HUES64 (cell line): Measurements from ENCODE around the gene TASOR2.

Experiments used
- H3K27ac ChIP-seq: 2 replicates; pipeline ENCODE4 v1.7.0; 2013; ENCODE audit warnings: low read depth, low read length, inconsistent platforms
- H3K27me3 ChIP-seq: 2 replicates; pipeline ENCODE4 v1.6.1; 2013; ENCODE audit warnings: mild to moderate bottlenecking, low read length; ENCODE audit not compliant: insufficient read depth
- H3K36me3 ChIP-seq: 2 replicates; pipeline ENCODE4 v1.6.1; 2013; ENCODE audit warnings: mild to moderate bottlenecking, low read length; ENCODE audit not compliant: insufficient read depth
- H3K4me1 ChIP-seq: 2 replicates; pipeline ENCODE4 v1.6.1; 2013; ENCODE audit warnings: mild to moderate bottlenecking, low read length, moderate library complexity; ENCODE audit not compliant: insufficient read depth
- H3K4me3 ChIP-seq: 2 replicates; pipeline ENCODE4 v1.5.1; 2013; ENCODE audit warnings: mild to moderate bottlenecking, low read length, moderate library complexity
- H3K9ac ChIP-seq: 2 replicates; pipeline ENCODE4 v1.6.1; 2013; ENCODE audit warnings: mild to moderate bottlenecking, low read depth, low read length
- H3K9me3 ChIP-seq: 2 replicates; pipeline ENCODE4 v1.6.1; 2013; ENCODE audit warnings: low read depth, low read length; ENCODE audit not compliant: insufficient read depth
- WGBS: fragments of 150-250, 120-280 bp; methylation state at CpG from one replicate; pipeline ENCODE4 v1.1.7; 2013; ENCODE audit warnings: missing lambda C conversion rate; 5-methylcytosine and 5-hydroxymethylcytosine counted together

Gene TASOR2

DNA sequence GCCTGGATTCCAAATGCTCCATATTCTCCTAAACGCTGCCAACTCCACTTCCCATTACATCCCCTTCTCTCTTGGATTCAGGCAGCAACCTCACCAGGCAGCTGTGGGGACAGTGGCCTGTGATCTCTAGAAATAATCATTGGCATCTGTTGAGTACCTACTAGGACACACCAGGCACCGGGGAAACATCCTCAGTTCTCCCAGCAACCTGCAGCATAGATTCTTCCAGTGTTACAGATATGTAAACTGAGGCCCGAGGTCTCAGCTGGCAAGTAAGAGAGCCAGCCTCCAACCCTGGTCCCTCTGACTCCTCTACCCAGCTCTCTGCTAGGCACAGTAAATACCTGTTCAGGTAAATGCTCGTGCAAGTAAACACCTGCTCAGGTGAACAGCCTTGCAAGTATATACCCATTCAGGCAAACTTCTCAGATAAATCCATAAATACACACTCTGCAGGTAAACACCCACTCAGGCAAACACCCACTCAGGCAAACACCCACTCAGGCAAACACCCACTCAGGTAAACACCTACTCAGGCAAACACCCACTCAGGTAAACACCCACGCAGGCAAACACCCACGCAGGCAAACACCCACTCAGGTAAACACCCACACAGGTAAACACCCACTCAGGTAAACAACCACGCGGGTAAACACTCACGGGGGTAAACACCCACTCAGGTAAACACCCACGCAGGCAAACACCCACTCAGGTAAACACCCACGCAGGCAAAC lies 37.0 kb upstream of the TASOR2 start:
- Histone ChIP-seq H3K27ac (no peak overlapping the region), H3K9me3 (no peaks in the 10 kb centered on the region), H3K9ac (no peak overlapping the region), H3K4me3 (no peak overlapping the region), H3K27me3 (no peaks in the 10 kb centered on the region), H3K36me3 (peaks cover 31% of the 10 kb centered on the region), H3K4me1 (no peaks in the 10 kb centered on the region)
- 92% methylated on average over 11 of the region's 11 CpGs for WGBS

DNA sequence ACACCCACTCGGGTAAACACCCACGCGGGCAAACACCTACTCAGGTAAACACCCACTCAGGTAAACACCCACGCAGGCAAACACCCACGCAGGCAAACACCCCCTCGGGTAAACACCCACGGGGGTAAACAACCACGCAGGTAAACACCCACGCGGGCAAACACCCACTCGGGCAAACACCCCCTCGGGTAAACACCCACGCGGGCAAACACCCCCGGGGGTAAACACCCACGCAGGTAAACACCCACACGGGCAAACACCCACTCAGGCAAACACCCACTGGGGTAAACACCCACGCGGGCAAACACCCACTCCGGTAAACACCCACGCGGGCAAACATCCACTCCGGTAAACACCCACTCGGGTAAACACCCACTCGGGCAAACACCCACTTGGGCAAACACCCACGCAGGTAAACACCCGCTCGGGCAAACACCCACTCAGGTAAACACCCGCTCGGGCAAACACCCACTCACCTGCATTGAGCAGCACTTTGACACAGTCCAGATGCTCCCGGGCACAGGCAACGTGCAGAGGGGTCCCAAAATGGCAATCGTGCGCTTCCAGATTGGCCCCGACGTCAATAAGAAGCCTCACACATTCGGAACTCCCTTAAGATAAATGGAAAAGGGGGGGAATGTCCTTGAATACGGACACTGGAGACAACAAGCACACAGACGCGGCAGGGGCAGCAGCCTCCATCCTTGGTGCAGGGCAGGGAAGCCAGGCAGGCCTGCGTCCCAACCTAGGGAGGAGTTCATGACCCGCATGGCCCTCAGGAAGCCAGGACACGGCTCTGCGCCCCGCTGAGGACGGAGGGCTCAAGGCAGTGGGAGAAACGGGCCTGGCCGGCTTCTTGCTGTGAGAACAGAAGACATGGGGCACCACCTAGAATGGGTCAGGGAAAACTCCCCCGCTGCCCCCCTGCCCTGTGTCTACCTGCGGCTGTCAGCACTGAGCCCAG lies 35.9 kb upstream of the TASOR2 start:
- peaks cover 27% of the 10 kb centered on the region for H3K36me3 ChIP-seq
- no peak overlapping the region for H3K9ac ChIP-seq
- no peak overlapping the region for H3K27ac ChIP-seq
- WGBS: 94% methylated on average over 50 of the region's 50 CpGs
- no peaks in the 10 kb centered on the region for H3K4me1 ChIP-seq
- no peaks in the 10 kb centered on the region for H3K27me3 ChIP-seq
- no peak overlapping the region for H3K4me3 ChIP-seq
- no peaks in the 10 kb centered on the region for H3K9me3 ChIP-seq

DNA sequence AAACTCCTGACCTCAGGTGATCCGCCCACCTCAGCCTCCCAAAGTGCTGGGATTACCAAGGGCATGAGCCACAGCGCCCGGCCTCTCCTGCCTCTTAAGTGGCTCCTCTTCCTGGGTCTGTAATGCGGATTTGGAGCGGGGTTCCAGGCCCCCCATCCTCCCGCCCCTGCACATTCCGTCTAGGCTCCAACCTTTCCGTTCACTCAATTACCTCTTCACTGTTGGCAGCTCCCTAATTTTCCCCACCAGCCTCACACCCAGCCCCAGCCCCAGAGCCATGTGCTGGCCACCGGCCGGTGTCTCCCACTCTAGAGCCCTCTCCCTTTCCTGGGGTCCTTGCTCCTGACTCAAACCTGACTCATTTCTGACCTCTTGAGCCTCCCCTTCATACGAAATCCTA lies 34.9 kb upstream of the TASOR2 start:
- Histone ChIP-seq H3K27ac (no peak overlapping the region), H3K4me3 (no peak overlapping the region), H3K27me3 (no peaks in the 10 kb centered on the region), H3K4me1 (no peaks in the 10 kb centered on the region), H3K9me3 (no peaks in the 10 kb centered on the region), H3K36me3 (peaks cover 22% of the 10 kb centered on the region), H3K9ac (no peak overlapping the region)
- WGBS: 92% methylated on average over 11 of the region's 11 CpGs

DNA sequence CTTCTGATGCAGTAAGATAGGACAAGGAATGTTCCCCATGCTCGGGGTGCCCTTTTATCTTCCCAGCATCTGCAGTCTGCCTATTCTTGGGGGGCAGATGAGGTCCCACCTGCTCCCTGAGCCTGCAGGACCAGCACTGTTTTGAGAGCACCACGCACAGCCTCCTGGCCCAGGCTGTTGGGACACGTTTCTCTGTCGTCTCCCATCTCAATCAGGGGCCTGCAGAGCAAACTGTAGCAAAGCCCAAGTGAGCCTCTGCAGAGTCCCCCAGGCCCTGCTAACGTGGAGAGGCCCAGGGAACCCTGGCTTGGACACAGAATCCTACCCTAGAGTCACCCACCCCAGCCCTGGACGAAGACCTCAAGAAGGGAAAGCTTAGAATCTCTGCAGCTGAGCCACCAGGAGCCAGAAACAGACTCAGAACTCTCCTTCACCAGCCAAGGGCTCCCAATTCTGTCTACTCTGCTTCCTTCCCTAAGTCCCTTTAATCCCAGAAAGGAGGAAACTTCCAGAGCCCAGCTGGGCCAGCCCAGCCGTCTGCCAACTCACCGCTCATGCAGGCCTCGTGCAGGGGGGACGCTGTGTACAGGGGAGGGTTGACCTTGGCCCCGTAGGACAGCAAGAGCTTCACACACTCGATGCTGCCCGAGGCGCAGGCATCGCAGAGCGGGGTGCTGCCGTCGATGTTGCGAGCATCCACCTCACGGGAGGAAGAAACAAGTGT lies 33.8 kb upstream of the TASOR2 start:
- 93% methylated on average over 20 of the region's 20 CpGs for WGBS
- H3K9me3 ChIP-seq: no peaks in the 10 kb centered on the region
- no peak overlapping the region for H3K27ac ChIP-seq
- no peaks in the 10 kb centered on the region for H3K4me1 ChIP-seq
- no peak overlapping the region for H3K9ac ChIP-seq
- no peaks in the 10 kb centered on the region for H3K27me3 ChIP-seq
- no peak overlapping the region for H3K4me3 ChIP-seq
- H3K36me3 ChIP-seq: peaks cover 22% of the 10 kb centered on the region

DNA sequence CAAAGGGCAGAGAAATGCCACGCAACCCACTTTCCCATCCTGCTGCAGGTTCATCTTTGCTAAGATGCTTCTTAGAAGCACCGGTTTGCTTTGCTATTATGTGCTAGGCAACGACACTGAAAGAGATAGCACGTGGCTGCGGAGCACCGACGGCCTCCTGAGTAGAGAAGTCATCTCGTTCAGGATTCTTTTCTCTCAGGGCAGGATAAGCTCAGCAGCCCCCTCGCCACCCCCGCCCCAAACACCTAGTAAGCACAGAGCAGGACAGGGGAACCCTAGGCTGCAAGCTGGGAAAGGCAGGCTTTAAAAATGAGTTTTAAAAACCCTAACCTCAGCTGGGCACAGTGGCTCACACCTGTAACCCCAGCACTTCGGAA lies 33.3 kb upstream of the TASOR2 start:
- no peak overlapping the region for H3K27ac ChIP-seq
- 93% methylated on average over 11 of the region's 11 CpGs for WGBS
- H3K9me3 ChIP-seq: no peaks in the 10 kb centered on the region
- H3K4me3 ChIP-seq: no peak overlapping the region
- H3K9ac ChIP-seq: no peak overlapping the region
- H3K36me3 ChIP-seq: peaks cover 22% of the 10 kb centered on the region
- H3K27me3 ChIP-seq: no peaks in the 10 kb centered on the region
- H3K4me1 ChIP-seq: no peaks in the 10 kb centered on the region

DNA sequence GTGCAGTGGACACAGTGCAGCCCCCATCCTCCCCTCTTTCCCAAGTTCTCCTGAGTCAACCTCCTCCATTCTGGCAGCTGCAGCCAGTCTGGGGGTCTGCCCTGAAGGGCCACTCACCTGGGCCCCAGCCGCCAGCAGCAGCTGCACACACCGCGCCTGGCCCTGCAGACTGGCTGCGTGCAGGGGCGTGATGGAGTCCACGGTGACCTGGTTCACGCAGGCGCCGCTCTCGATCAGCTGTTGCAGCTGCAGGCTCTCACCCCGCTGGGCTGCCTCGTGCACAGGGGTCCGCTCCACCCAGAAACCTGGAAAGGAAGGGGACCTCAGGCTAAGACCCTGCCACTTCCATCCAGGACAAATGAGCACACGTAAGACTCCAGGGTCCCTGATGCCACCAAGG lies 31.9 kb upstream of the TASOR2 start:
- WGBS: 97% methylated on average over 14 of the region's 14 CpGs
- Histone ChIP-seq H3K36me3 (peaks cover 13% of the 10 kb centered on the region), H3K27ac (no peak overlapping the region)

DNA sequence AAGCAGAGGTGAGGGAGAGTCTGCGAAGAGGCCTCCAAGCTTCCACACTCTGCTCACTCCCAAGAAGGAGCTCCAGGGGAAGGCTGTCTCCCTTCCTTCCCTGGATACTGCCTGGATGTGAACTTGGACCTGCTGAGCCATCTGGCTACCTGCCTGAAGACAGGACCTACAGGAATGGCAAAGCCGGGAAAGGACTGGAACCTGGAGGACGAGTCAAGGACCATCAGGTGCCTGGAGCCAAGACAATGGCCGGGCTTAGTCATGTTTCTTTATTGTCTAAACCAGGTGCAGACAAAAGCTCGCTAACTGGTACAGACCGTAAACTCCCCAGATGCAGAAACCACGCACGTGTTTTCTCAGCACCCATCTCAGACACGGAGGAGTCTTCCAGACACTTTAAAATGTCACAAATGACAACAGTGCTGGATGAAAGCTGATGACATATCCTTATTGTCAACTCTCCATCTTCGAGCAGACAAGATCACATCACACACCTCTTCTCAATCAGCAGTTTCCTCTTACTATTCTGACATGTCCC lies 30.4 kb upstream of the TASOR2 start:
- Histone ChIP-seq H3K27ac (no peak overlapping the region), H3K9me3 (no peaks in the 10 kb centered on the region), H3K36me3 (peaks cover 9% of the 10 kb centered on the region; the same call in 1 of the 2 replicates), H3K4me1 (peaks cover 5% of the 10 kb centered on the region; the same call in 1 of the 2 replicates), H3K27me3 (no peaks in the 10 kb centered on the region), H3K9ac (no peak overlapping the region), H3K4me3 (no peak overlapping the region)
- WGBS: 85% methylated on average over 10 of the region's 10 CpGs

More for the DNA sequence above, 31.9 kb upstream of the TASOR2 start:
- no peaks in the 10 kb centered on the region for H3K9me3 ChIP-seq
- no peak overlapping the region for H3K4me3 ChIP-seq
- no peak overlapping the region for H3K9ac ChIP-seq
- no peaks in the 10 kb centered on the region for H3K4me1 ChIP-seq
- H3K27me3 ChIP-seq: no peaks in the 10 kb centered on the region

DNA sequence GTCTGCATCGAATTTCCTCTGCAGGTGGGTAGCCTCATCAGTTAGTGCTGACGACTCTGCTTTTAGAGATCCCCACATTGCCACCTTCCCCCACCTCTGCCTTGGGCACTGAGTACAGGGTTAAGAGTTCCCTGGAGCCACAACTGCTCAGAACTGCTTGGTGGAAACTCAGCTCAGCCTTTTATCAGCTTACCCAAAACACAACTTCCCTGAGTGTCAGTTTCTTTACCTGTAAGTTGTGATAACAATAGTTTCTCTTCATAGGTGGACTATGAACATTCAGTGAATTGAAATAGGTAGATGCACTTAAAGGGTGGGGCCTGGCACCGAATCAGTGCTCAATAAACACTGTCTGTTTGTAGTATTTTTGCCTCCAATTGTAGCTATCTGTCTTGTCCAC lies 29.5 kb upstream of the TASOR2 start:
- Histone ChIP-seq H3K4me3 (no peak overlapping the region), H3K4me1 (peaks cover 10% of the 10 kb centered on the region; the same call in 1 of the 2 replicates), H3K9me3 (no peaks in the 10 kb centered on the region), H3K36me3 (peaks cover 7% of the 10 kb centered on the region; the same call in 1 of the 2 replicates), H3K27me3 (no peaks in the 10 kb centered on the region), H3K27ac (no peak overlapping the region), H3K9ac (no peak overlapping the region)
- WGBS: 88% methylated on average over 3 of the region's 3 CpGs

DNA sequence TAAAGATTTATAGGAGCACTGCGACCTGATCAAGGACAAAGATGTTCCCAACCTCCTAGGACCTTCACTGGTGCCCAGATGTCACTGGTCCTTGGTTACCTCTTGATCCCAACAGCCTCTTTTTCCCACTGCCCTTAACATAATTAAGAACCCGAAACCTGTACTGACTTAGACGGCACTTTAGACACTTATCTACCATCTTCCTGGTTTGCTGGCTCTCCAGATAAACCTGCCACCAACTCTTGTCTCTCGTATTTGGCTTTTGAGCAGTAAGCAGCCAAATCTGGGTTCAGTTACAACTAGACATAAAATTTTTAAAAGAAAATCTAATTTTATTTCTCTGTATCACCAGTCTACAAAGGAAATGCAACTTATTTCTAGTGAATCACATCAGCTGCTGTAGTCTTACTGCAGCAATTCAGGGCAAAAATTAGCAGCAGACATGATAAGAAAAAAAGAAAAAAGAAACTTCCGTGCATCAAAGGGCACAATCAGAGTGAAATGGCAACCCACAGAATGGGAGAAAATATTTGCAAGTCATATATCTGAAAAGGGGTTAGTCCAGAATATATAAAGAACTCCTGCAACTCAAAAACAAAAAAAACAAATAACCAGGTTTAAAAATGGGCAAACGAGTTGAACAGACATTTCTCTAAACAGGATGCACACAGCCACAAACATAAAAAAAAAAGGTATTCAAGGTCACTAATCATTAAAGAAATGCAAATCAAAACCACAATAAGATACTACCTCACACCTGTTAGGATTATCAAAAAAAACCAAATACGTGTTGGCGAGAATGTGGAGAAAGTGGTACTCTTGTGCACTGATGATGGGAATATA lies 27.7 kb upstream of the TASOR2 start:
- no peaks in the 10 kb centered on the region for H3K9me3 ChIP-seq
- no peak overlapping the region for H3K27ac ChIP-seq
- no peaks in the 10 kb centered on the region for H3K36me3 ChIP-seq
- no peaks in the 10 kb centered on the region for H3K27me3 ChIP-seq
- no peak overlapping the region for H3K4me3 ChIP-seq
- H3K9ac ChIP-seq: no peak overlapping the region
- peaks cover 11% of the 10 kb centered on the region; the same call in 1 of the 2 replicates for H3K4me1 ChIP-seq
- WGBS: 90% methylated on average over 8 of the region's 8 CpGs

DNA sequence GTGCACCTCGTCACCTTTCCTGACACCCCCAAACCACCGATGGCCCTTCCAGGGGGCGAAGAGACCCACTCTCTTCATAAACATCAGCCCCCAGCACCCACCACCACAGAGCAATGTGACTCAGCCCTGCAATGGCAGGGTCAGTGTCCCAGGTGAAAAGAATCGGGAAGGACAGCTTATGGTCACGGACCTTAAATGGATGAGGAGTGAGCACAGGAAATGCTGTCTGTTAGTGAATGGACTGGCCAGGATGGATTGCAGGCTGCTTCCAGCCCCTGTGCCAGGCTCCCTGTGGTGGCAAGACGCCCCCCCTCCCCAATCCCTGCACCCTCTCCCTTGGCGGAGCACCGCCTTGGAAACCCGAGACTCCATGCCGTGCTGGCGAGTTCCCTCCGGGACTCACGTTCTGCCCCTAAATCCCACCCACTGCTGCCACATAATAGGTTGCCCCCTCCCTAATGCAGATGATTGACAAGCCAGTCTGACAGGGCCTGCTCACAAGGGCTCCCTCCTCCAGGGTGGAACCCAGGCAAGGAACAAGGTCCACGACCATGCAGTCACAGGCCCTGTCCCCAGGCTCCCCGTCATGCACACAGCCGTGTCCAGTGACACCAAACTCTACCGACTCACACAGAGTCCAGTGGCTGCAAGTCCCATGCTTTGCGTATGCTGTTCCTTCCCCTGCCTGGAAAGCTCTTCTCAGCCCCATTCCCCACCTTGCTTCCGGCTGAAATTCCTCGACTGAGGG lies 25.6 kb upstream of the TASOR2 start:
- Histone ChIP-seq H3K27ac (no peak overlapping the region), H3K4me3 (peak overlapping the region; percentile 27), H3K9me3 (no peaks in the 10 kb centered on the region), H3K36me3 (no peaks in the 10 kb centered on the region), H3K4me1 (peaks cover 21% of the 10 kb centered on the region), H3K27me3 (no peaks in the 10 kb centered on the region), H3K9ac (no peak overlapping the region)
- 42% methylated on average over 19 of the region's 20 CpGs for WGBS
